Endothelial cell of umbilical vein (primary cell): ENCODE data around the gene NKAIN4. TPM values are rescaled to one million over a fixed set of nuclear protein-coding genes. Genes with fewer than 3 reads are reported as not detected.

Experiments used
- BruUV-seq: library from RNA; stranded (reverse); fragments of 400-500 nt; replicated peaks from 2 replicates; lab custom pipeline; 2021; lab: Mats Ljungman, UMichigan
- CTCF ChIA-PET: fragments of 300-600, 350-600 bp; sonication (Branson Sonifier 250); formaldehyde crosslinking; loops from one replicate; lab custom pipeline; 2021; ENCODE audit warnings: antibody characterized with exemption, inconsistent platforms; lab: Charles Lee
- POLR2A ChIA-PET: fragments of 300-600, 350-600 bp; sonication (Branson Sonifier 250); formaldehyde crosslinking; loops from one replicate; lab custom pipeline; 2021; ENCODE audit warnings: antibody characterized with exemption, inconsistent platforms; lab: Charles Lee
- DNase-seq: peaks from one replicate; pipeline ENCODE4 v3.0.0-alpha.2; 2011; ENCODE audit warnings: low read depth, low spot score
- FAIRE-seq: peaks from 2 replicates; lab custom pipeline; 2011; peaks lifted over from hg19 to GRCh38; lab: Jason Lieb, UNC
- H2AFZ ChIP-seq: 2 replicates; pipeline ENCODE4 v1.6.0; 2012; ENCODE audit warnings: low read depth, low read length, control low read depth, inconsistent platforms
- H3K27ac ChIP-seq: 2 replicates; pipeline ENCODE4 v1.5.1; 2011; ENCODE audit warnings: low read depth, mild to moderate bottlenecking, control low read depth, low read length, moderate library complexity; ENCODE audit not compliant: insufficient read depth
- H3K27me3 ChIP-seq, 2 experiments: 2 replicates each; pipeline versions ENCODE4 v1.6.0 to v1.6.1; 2011; ENCODE audit warnings: low read length in 2 of 2, mixed read lengths in 1 of 2; ENCODE audit not compliant: control insufficient read depth in 2 of 2, insufficient read depth in 2 of 2
- H3K36me3 ChIP-seq, 2 experiments: 2 replicates in 1 of 2; 3 replicates in 1 of 2; pipeline ENCODE4 v1.5.1; 2011; ENCODE audit warnings: low read length in 2 of 2, mild to moderate bottlenecking in 1 of 2, moderate library complexity in 1 of 2; ENCODE audit not compliant: control insufficient read depth in 2 of 2, insufficient read depth in 2 of 2; ENCODE audit errors: extremely low read depth in 1 of 2
- H3K4me1 ChIP-seq: 3 replicates; pipeline ENCODE4 v1.5.1; 2011; ENCODE audit warnings: mild to moderate bottlenecking, low read length; ENCODE audit not compliant: control insufficient read depth, insufficient read depth; ENCODE audit errors: extremely low read depth
- H3K4me2 ChIP-seq: 2 replicates; pipeline ENCODE4 v1.6.1; 2011; ENCODE audit warnings: low read length, control low read depth, mixed read lengths; ENCODE audit not compliant: insufficient read depth
- H3K4me3 ChIP-seq, 3 experiments: fragments of 200-600 bp in 1 of 3; sonication (generic), shearing (Covaris generic) in 1 of 3; replicated peaks in 1 of 3; 2 replicates each; pipeline ENCODE4 v1.5.1; 2011 to 2016; ENCODE audit warnings: control low read depth in 3 of 3, low read length in 3 of 3, mild to moderate bottlenecking in 2 of 3, inconsistent platforms in 1 of 3, low read depth in 1 of 3, moderate library complexity in 1 of 3; ENCODE audit not compliant: insufficient read depth in 1 of 3
- H3K79me2 ChIP-seq: 2 replicates; pipeline ENCODE4 v1.6.0; 2012; ENCODE audit warnings: low read length, inconsistent platforms; ENCODE audit not compliant: control insufficient read depth, insufficient read depth
- H3K9ac ChIP-seq: replicated peaks from 2 replicates; pipeline ENCODE3; 2011; ENCODE audit warnings: low read length, control low read depth; ENCODE audit not compliant: insufficient read depth; ENCODE audit errors: extremely low read depth
- H3K9me1 ChIP-seq: replicated peaks from 3 replicates; pipeline ENCODE4 v1.6.0; 2011; ENCODE audit warnings: mild to moderate bottlenecking, low read length; ENCODE audit not compliant: control insufficient read depth, insufficient read depth; ENCODE audit errors: extremely low read depth
- H3K9me3 ChIP-seq: replicated peaks from 2 replicates; pipeline ENCODE4 v1.5.1; 2012; ENCODE audit warnings: low read length, inconsistent platforms; ENCODE audit not compliant: control insufficient read depth, insufficient read depth
- H4K20me1 ChIP-seq: replicated peaks from 2 replicates; pipeline ENCODE3; 2011; ENCODE audit warnings: mild to moderate bottlenecking, low read length; ENCODE audit not compliant: control insufficient read depth, insufficient read depth; ENCODE audit errors: extremely low read depth
- EZH2 ChIP-seq: IDR thresholded peaks from 2 replicates; pipeline ENCODE4 v1.6.1; 2012; ENCODE audit warnings: borderline replicate concordance, low read depth, mild to moderate bottlenecking, moderate library complexity, low read length, inconsistent platforms; ENCODE audit not compliant: severe bottlenecking
- FOS ChIP-seq: IDR thresholded peaks from 2 replicates; pipeline ENCODE4 v1.6.1; 2011; ENCODE audit warnings: mild to moderate bottlenecking, low read length, moderate library complexity, borderline replicate concordance; ENCODE audit not compliant: insufficient read depth
- GATA2 ChIP-seq: IDR thresholded peaks from 2 replicates; pipeline ENCODE4 v1.7.0; 2011; ENCODE audit warnings: low read depth, mild to moderate bottlenecking, moderate library complexity, mixed read lengths, low read length; ENCODE audit not compliant: insufficient read length, insufficient read depth
- JUN ChIP-seq: IDR thresholded peaks from 2 replicates; pipeline ENCODE4 v1.6.1; 2011; ENCODE audit warnings: borderline replicate concordance, low read depth; ENCODE audit not compliant: insufficient read length, insufficient read depth
- MAX ChIP-seq: IDR thresholded peaks from 2 replicates; pipeline ENCODE4 v1.6.1; 2011; ENCODE audit not compliant: insufficient read depth, insufficient read length
- MYC ChIP-seq: IDR thresholded peaks from one replicate; pipeline ENCODE4 v1.6.1; 2011; ENCODE audit warnings: mild to moderate bottlenecking, low read depth, low read length
- POLR2A ChIP-seq: IDR thresholded peaks from 2 replicates; pipeline ENCODE4 v1.6.1; 2012; ENCODE audit warnings: low read depth, mild to moderate bottlenecking, control low read depth, low read length
- POLR2AphosphoS5 ChIP-seq: IDR thresholded peaks from 2 replicates; pipeline ENCODE4 v1.6.1; 2012; ENCODE audit warnings: low read depth, mild to moderate bottlenecking, control low read depth, low read length, moderate library complexity; ENCODE audit not compliant: insufficient read depth
- dilution Hi-C: fragments of 300-500 bp; cut with MboI; formaldehyde crosslinking; loops from one replicate; pipeline ENCODE4 v1.15.0; 2019; ENCODE audit warnings: low sequenced_read_pairs; ENCODE audit not compliant: extremely low pct_ligation_motif_present
- intact Hi-C: fragments of 100-400 bp; cut with micrococcal nuclease; formaldehyde crosslinking; loops from one replicate; pipeline ENCODE4 v1.10.0; 2022
- polyA plus RNA-seq, 4 experiments: library from polyadenylated mRNA; depleted of rRNA in 3 of 4; stranded (reverse) in 3 of 4; unstranded in 1 of 4; fragments of >200 nt; gene quantifications; 2 replicates each; pipeline versions ENCODE4 v1.2.1 to v1.2.3, GENCODE V29; 2011 to 2012; ENCODE audit warnings: missing spikeins in 1 of 4
- total RNA-seq: library from RNA; stranded (reverse); gene quantifications from 2 replicates; pipeline ENCODE4 v1.2.3, GENCODE V29; 2021
- TF ChIP-seq, protein P1 (sequence below), 2 donors: IDR thresholded peaks; 1 replicate in 1 of 2; 2 replicates in 1 of 2; pipeline ENCODE4 v1.5.1; 2011; ENCODE audit warnings: low read length in 2 of 2, mild to moderate bottlenecking in 2 of 2, moderate library complexity in 2 of 2, control low read depth in 1 of 2, inconsistent platforms in 1 of 2, low read depth in 1 of 2; ENCODE audit not compliant: insufficient read depth in 1 of 2; ENCODE audit errors: extremely low read depth in 1 of 2

NKAIN4 gene
- total and polyA plus RNA-seq, 2 donors (not counting 3 experiments of a cell fraction or from before 2014, with no cell fraction given): 0.04 TPM; not detected in 1

DNA sequence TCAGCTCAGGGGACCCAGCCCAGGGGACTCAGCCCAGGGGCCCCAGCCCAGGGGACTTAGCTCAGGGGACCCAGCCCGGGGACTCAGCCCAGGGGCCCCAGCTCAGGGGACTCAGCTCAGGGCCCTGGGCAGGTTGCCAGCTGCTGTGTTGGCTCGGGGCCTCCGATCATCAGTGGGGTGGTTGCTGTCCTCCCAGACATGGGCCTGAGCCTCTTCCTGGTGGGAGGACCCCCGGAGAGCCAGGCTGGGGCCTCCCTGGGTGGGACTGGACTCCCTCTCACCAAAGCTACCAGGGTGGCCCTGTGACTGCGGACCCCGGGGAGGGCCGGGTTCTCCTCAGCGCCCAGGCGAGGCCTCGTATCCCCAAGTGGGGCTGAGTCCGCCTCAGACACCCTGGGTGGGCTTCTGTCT is 43.1 kb upstream of the NKAIN4 start:
- intact Hi-C loops (no loop called here), dilution Hi-C loops (no loop called here)
- H3K79me2 ChIP-seq: no peaks in the 10 kb centered on the region
- ChIA-PET POLR2A (no interaction called here), CTCF (interaction anchor here (1.7 to 7.8 kb wide), 2 partner anchors 12 to 74 kb away, joined by 7 to 45 read pairs; no protein-coding TSS in a partner anchor)
- no peak overlapping the region for H3K9ac ChIP-seq
- H3K9me1 ChIP-seq: no peaks in the 10 kb centered on the region
- H3K4me1 ChIP-seq: no peaks in the 10 kb centered on the region
- H3K36me3 ChIP-seq: no peaks in the 10 kb centered on the region
- H3K4me2 ChIP-seq: no peak overlapping the region
- H4K20me1 ChIP-seq: no peaks in the 10 kb centered on the region
- DNase-seq (no peak), FAIRE-seq (no peak)
- no peaks in the 10 kb centered on the region for H3K9me3 ChIP-seq
- no peak overlapping the region for H2AFZ ChIP-seq
- no peak overlapping the region for H3K4me3 ChIP-seq
- peaks cover 8 to 12% of the 10 kb centered on the region in 2 experiments for H3K27me3 ChIP-seq
- no peak for TF ChIP-seq POLR2A
- no peak for TF ChIP-seq MYC
- TF ChIP-seq POLR2AphosphoS5: no peak
- TF ChIP-seq MAX: no peak
- no peak overlapping the region for H3K27ac ChIP-seq
- BruUV-seq: no TSS peak

DNA sequence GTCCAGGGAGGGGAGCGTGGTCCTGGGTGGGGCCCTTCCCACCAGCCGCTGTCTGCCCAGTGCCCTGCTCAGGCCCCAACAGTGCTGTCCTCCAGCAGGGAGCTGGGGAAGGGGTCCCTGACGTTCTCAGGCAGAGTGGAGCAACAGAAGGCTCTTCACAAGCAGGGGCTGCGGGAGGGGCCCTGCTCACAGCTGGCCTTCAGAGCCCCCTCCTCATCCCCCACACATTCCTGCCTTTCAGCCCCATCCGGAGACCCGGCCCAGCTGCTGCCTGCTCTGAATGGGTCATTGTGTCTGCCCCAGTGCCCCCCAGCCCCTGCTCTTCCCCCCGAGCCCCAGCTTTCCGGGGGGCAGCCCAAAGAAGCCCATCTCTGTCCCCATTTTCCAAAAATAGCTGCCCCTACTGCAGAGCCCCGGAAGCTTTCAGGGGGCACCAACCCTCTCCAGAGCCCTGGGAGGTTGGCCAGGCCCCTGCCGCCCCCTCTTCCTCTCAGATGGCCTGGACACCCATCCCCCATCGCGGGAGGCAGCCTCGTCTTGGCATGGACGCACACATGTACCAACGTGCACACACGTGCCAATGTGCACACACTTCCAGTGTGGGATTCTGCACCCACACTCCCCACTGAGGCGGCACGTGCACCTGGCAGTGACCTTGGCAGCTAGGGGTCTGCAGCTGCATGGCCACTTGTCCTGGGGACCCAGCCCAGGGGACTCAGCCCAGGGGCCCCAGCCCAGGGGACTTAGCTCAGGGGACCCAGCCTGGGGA is 42.5 kb upstream of the NKAIN4 start:
- Histone ChIP-seq H3K9ac (no peak overlapping the region), H3K36me3 (no peaks in the 10 kb centered on the region), H3K27me3 (peaks cover 8 to 12% of the 10 kb centered on the region in 2 experiments), H4K20me1 (no peaks in the 10 kb centered on the region), H3K79me2 (no peaks in the 10 kb centered on the region), H3K4me3 (no peak overlapping the region), H2AFZ (no peak overlapping the region), H3K9me1 (no peaks in the 10 kb centered on the region), H3K9me3 (no peaks in the 10 kb centered on the region), H3K4me2 (no peak overlapping the region), H3K4me1 (no peaks in the 10 kb centered on the region), H3K27ac (no peak overlapping the region)
- dilution Hi-C loops: no loop called here
- DNase-seq (no peak), FAIRE-seq (no peak)
- TF ChIP-seq JUN (no peak), FOS (no peak), POLR2AphosphoS5 (no peak), MYC (no peak), GATA2 (no peak), MAX (no peak), EZH2 (no peak), POLR2A (no peak)
- TF ChIP-seq, protein P1, sequence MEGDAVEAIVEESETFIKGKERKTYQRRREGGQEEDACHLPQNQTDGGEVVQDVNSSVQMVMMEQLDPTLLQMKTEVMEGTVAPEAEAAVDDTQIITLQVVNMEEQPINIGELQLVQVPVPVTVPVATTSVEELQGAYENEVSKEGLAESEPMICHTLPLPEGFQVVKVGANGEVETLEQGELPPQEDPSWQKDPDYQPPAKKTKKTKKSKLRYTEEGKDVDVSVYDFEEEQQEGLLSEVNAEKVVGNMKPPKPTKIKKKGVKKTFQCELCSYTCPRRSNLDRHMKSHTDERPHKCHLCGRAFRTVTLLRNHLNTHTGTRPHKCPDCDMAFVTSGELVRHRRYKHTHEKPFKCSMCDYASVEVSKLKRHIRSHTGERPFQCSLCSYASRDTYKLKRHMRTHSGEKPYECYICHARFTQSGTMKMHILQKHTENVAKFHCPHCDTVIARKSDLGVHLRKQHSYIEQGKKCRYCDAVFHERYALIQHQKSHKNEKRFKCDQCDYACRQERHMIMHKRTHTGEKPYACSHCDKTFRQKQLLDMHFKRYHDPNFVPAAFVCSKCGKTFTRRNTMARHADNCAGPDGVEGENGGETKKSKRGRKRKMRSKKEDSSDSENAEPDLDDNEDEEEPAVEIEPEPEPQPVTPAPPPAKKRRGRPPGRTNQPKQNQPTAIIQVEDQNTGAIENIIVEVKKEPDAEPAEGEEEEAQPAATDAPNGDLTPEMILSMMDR (IDR thresholded peaks at IDR 0.05; ENCODE audit: extremely low read depth in 1 of 2, insufficient read depth in 1 of 2, low read depth in 1 of 2, low read length in 2 of 2): no peak
- BruUV-seq: no TSS peak
- CTCF ChIA-PET: interaction anchor here (1.7 to 7.8 kb wide), 2 partner anchors 13 to 73 kb away, joined by 7 to 45 read pairs; no protein-coding TSS in a partner anchor
- intact Hi-C loops: no loop called here
- POLR2A ChIA-PET: no interaction called here
